Measurements from ENCODE around the gene SURF6.

SURF6 gene

DNA sequence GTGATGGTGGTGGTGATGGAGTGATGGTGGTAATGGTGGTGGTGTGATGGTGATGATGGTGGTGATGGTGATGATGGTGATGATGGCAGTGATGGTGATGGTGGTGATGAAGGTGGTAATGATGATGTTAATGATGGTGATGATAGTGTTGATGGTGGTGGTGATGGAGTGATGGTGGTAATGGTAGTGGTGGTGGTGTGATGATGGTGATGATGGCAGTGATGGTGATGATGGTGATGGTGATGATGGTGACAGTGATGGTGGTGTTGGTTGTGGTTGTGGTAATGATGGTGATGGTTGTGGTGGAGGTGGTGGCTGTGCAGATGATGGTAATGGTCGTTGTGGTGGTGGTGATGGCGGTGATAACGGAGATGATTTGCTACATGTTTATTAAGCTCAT is 47.5 kb upstream of the SURF6 start:
- Histone ChIP-seq H3K4me3 (replicated peaks; ENCODE audit: insufficient read depth, low read length) (no peak overlapping the region), H3K27me3 (ENCODE audit: insufficient read depth, poor library complexity, severe bottlenecking) (no peaks in the 10 kb centered on the region), H3K27ac (replicated peaks) (no peak overlapping the region)
- DNase-seq (ENCODE audit: low read depth in 1 of 2, low spot score in 1 of 2): no peak
- TF ChIP-seq POLR2AphosphoS5 (IDR thresholded peaks at IDR 0.05; ENCODE audit: low read depth): no peak
- no peak for TF ChIP-seq SPI1 (IDR thresholded peaks at IDR 0.05; ENCODE audit: borderline replicate concordance, low read depth)
- TF ChIP-seq REST (IDR thresholded peaks at IDR 0.05; ENCODE audit: insufficient replicate concordance, low read depth): no peak
- TF ChIP-seq GABPA (IDR thresholded peaks at IDR 0.05; ENCODE audit: low read depth): no peak
- TF ChIP-seq, protein P1, sequence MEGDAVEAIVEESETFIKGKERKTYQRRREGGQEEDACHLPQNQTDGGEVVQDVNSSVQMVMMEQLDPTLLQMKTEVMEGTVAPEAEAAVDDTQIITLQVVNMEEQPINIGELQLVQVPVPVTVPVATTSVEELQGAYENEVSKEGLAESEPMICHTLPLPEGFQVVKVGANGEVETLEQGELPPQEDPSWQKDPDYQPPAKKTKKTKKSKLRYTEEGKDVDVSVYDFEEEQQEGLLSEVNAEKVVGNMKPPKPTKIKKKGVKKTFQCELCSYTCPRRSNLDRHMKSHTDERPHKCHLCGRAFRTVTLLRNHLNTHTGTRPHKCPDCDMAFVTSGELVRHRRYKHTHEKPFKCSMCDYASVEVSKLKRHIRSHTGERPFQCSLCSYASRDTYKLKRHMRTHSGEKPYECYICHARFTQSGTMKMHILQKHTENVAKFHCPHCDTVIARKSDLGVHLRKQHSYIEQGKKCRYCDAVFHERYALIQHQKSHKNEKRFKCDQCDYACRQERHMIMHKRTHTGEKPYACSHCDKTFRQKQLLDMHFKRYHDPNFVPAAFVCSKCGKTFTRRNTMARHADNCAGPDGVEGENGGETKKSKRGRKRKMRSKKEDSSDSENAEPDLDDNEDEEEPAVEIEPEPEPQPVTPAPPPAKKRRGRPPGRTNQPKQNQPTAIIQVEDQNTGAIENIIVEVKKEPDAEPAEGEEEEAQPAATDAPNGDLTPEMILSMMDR (IDR thresholded peaks at IDR 0.05; ENCODE audit: insufficient read depth, low read length): no peak

GRCh38 chr9:133382507-133383141 is 46.6 kb upstream of the SURF6 start:
- no peak overlapping the region for H3K4me3 ChIP-seq (replicated peaks; ENCODE audit: insufficient read depth, low read length)
- no peaks in the 10 kb centered on the region for H3K27me3 ChIP-seq (ENCODE audit: insufficient read depth, poor library complexity, severe bottlenecking)
- no peak overlapping the region for H3K27ac ChIP-seq (replicated peaks)
- TF ChIP-seq GABPA (IDR thresholded peaks at IDR 0.05; ENCODE audit: low read depth) (no peak), POLR2AphosphoS5 (IDR thresholded peaks at IDR 0.05; ENCODE audit: low read depth) (no peak), SPI1 (IDR thresholded peaks at IDR 0.05; ENCODE audit: borderline replicate concordance, low read depth) (no peak)
- TF ChIP-seq, protein P1 (IDR thresholded peaks at IDR 0.05; ENCODE audit: insufficient read depth, low read length): no peak
- no peak for DNase-seq (ENCODE audit: low read depth in 1 of 2, low spot score in 1 of 2)

DNA sequence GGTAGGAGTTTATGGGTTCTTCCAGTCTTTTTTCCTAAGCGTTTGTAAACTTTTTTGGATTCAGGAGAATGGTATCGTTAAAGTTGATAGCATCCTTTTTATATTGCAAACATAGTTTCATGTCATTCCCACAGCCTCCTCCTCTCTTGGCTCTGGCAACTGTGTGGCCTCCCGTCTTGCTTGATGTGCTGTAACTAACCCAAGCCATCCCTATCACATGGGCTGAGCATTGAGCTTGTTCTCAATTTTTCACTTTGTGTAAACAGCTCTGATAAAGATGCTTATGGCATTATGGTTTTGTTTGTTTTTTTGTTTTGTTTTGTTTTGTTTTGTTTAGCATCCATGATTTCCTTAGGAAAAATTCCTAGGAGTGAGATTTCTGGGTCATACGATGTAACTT is 44.7 kb upstream of the SURF6 start:
- Histone ChIP-seq H3K4me3 (replicated peaks; ENCODE audit: insufficient read depth, low read length) (no peak overlapping the region), H3K27ac (replicated peaks) (no peak overlapping the region), H3K27me3 (ENCODE audit: insufficient read depth, poor library complexity, severe bottlenecking) (no peaks in the 10 kb centered on the region)
- DNase-seq (ENCODE audit: low read depth in 1 of 2, low spot score in 1 of 2): no peak
- TF ChIP-seq REST (IDR thresholded peaks at IDR 0.05; ENCODE audit: insufficient replicate concordance, low read depth): no peak

GRCh38 chr9:133379153-133380086 is 43.4 kb upstream of the SURF6 start:
- no peak for TF ChIP-seq SPI1 (IDR thresholded peaks at IDR 0.05; ENCODE audit: borderline replicate concordance, low read depth)
- no peak for TF ChIP-seq GABPA (IDR thresholded peaks at IDR 0.05; ENCODE audit: low read depth)
- TF ChIP-seq, protein P1 (IDR thresholded peaks at IDR 0.05; ENCODE audit: insufficient read depth, low read length): no peak
- no peak for DNase-seq (ENCODE audit: low read depth in 1 of 2, low spot score in 1 of 2)
- no peak overlapping the region for H3K27ac ChIP-seq (replicated peaks)
- no peaks in the 10 kb centered on the region for H3K27me3 ChIP-seq (ENCODE audit: insufficient read depth, poor library complexity, severe bottlenecking)
- no peak overlapping the region for H3K4me3 ChIP-seq (replicated peaks; ENCODE audit: insufficient read depth, low read length)

Data from HL-60 (cell line).